ENCODE data around the gene PGK2. TPM values are rescaled to one million over a fixed set of nuclear protein-coding genes. Genes with fewer than 3 reads are reported as not detected.

PGK2 gene
- total RNA-seq, 1 experiment from 2014 or later: not detected

DNA sequence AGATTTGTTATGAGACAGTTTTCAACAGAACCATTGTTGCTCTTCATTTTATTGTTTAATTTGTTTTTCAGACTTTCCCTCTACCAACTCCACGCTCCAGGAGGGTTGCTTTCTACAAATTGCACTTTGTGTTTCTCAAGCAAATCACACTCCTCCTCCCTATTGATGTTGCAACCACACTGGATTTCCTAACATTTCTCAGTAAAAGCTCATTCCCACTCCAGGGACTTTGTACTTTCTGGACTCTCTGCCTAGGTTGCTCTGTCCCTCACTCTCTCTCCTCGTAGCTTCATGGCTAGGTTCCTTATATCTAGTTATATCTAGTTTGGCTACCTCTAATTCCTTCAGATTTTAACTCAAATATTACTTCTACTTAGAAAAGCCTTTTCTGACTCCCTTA lies 20.3 kb downstream of the PGK2 start:
- Histone ChIP-seq H2BK120ac (ENCODE audit: low read depth, low read length, poor library complexity, severe bottlenecking) (no peak overlapping the region), H2BK5ac (ENCODE audit: insufficient read length, low read length) (no peak overlapping the region), H3K18ac (ENCODE audit: insufficient read length, low read depth, low read length) (no peak overlapping the region), H3K23ac (ENCODE audit: insufficient read length, low read depth, low read length) (no peak overlapping the region), H3T11ph (ENCODE audit: low read length) (no peak overlapping the region), H3K14ac (ENCODE audit: insufficient read depth, low read length) (no peak overlapping the region), H3K9ac (ENCODE audit: extremely low read depth, insufficient read length, low read length) (no peak overlapping the region), H2AK5ac (ENCODE audit: insufficient read length, low read length) (no peak overlapping the region), H3K4me2 (ENCODE audit: insufficient read depth, insufficient read length, low read length) (no peak overlapping the region), H3K27me3 (ENCODE audit: insufficient read depth, low read length) (no peaks in the 10 kb centered on the region), H4K5ac (ENCODE audit: insufficient read length, low read depth, low read length) (no peak overlapping the region), H3K27ac (ENCODE audit: insufficient read length, low read depth, low read length) (no peak overlapping the region), H2BK20ac (ENCODE audit: low read depth, low read length, poor library complexity, severe bottlenecking) (no peak overlapping the region), H3K9me3 (ENCODE audit: control insufficient read depth, low read depth, low read length) (no peaks in the 10 kb centered on the region), H4K91ac (ENCODE audit: insufficient read length, low read depth, low read length) (no peak overlapping the region), H2BK12ac (ENCODE audit: insufficient read length, low read depth, low read length) (no peak overlapping the region), H3K79me1 (ENCODE audit: insufficient read depth, low read depth, low read length, poor library complexity, severe bottlenecking) (no peaks in the 10 kb centered on the region), H3K23me2 (ENCODE audit: insufficient read length, low read depth, low read length, poor library complexity, severe bottlenecking) (no peaks in the 10 kb centered on the region), H3K4me1 (ENCODE audit: insufficient read depth, low read length) (no peaks in the 10 kb centered on the region), H2AFZ (ENCODE audit: low read length) (no peak overlapping the region), H4K8ac (replicated peaks; ENCODE audit: insufficient read length, low read depth, low read length) (no peak overlapping the region), H2BK15ac (ENCODE audit: low read depth, low read length) (no peak overlapping the region), H3K79me2 (ENCODE audit: insufficient read depth, low read length) (no peaks in the 10 kb centered on the region), H3K56ac (ENCODE audit: insufficient read length, low read depth, low read length) (no peak overlapping the region), H4K20me1 (ENCODE audit: control insufficient read depth, insufficient read depth, insufficient read length) (no peaks in the 10 kb centered on the region), H3K4ac (ENCODE audit: low read depth, low read length) (no peak overlapping the region)
- no peaks in the 10 kb centered on the region for H3K27me3 Mint-ChIP-seq (ENCODE audit: low read depth)
- no CpG with 5 or more reads among the region's 2 CpGs for WGBS (ENCODE audit: extremely low coverage, insufficient read length, low lambda C conversion rate)
- DNase-seq: no peak
- TF ChIP-seq, protein P1, sequence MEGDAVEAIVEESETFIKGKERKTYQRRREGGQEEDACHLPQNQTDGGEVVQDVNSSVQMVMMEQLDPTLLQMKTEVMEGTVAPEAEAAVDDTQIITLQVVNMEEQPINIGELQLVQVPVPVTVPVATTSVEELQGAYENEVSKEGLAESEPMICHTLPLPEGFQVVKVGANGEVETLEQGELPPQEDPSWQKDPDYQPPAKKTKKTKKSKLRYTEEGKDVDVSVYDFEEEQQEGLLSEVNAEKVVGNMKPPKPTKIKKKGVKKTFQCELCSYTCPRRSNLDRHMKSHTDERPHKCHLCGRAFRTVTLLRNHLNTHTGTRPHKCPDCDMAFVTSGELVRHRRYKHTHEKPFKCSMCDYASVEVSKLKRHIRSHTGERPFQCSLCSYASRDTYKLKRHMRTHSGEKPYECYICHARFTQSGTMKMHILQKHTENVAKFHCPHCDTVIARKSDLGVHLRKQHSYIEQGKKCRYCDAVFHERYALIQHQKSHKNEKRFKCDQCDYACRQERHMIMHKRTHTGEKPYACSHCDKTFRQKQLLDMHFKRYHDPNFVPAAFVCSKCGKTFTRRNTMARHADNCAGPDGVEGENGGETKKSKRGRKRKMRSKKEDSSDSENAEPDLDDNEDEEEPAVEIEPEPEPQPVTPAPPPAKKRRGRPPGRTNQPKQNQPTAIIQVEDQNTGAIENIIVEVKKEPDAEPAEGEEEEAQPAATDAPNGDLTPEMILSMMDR (conservative IDR thresholded peaks at IDR 0.05): no peak
- no peak overlapping the region; a peak in 1 of 7 replicates for H3K27ac Mint-ChIP-seq
- 0 out of 5 replicates have a peak, but pooled peaks cover 0 to under 1% of the 10 kb centered on the region in 2 experiments for H3K9me3 Mint-ChIP-seq
- no peak overlapping the region for H3K4me3 Mint-ChIP-seq
- no peaks in the 10 kb centered on the region for H3K4me1 Mint-ChIP-seq
- no peaks in the 10 kb centered on the region for H3K36me3 Mint-ChIP-seq (ENCODE audit: insufficient read depth in 1 of 3, low read depth in 3 of 3)
